H9 (cell line): ENCODE measurements around the gene MYO18B. TPM values are rescaled to one million over a fixed set of nuclear protein-coding genes. Genes with fewer than 3 reads are reported as not detected.

Source experiments
- DNase-seq: peaks from one replicate; pipeline ENCODE4 v3.0.0-alpha.2; 2017
- H2AFZ ChIP-seq: one replicate; pipeline ENCODE4 v1.6.1; 2013; ENCODE audit warnings: mild to moderate bottlenecking, low read length, control low read depth, moderate library complexity
- H2AK5ac ChIP-seq: 2 replicates; pipeline ENCODE4 v1.6.1; 2013; ENCODE audit warnings: low read length, control low read depth, mixed read lengths; ENCODE audit not compliant: insufficient read length
- H2BK120ac ChIP-seq: one replicate; pipeline ENCODE4 v1.6.1; 2013; ENCODE audit warnings: low read depth, mild to moderate bottlenecking, low read length, control low read depth, inconsistent platforms; ENCODE audit not compliant: poor library complexity, severe bottlenecking
- H2BK12ac ChIP-seq: 2 replicates; pipeline ENCODE4 v1.6.1; 2013; ENCODE audit warnings: low read length, control low read depth, mixed read lengths, low read depth; ENCODE audit not compliant: insufficient read length
- H2BK15ac ChIP-seq: 2 replicates; pipeline ENCODE4 v1.6.1; 2013; ENCODE audit warnings: low read depth, low read length, control low read depth
- H2BK20ac ChIP-seq: one replicate; pipeline ENCODE4 v1.6.1; 2013; ENCODE audit warnings: low read depth, mild to moderate bottlenecking, low read length, control low read depth, inconsistent platforms; ENCODE audit not compliant: poor library complexity, severe bottlenecking
- H2BK5ac ChIP-seq: 2 replicates; pipeline ENCODE4 v1.6.1; 2013; ENCODE audit warnings: low read length, control low read depth, mixed read lengths; ENCODE audit not compliant: insufficient read length
- H3K14ac ChIP-seq: 2 replicates; pipeline ENCODE4 v1.6.1; 2013; ENCODE audit warnings: low read length, control low read depth; ENCODE audit not compliant: insufficient read depth
- H3K18ac ChIP-seq: 2 replicates; pipeline ENCODE4 v1.6.1; 2013; ENCODE audit warnings: low read depth, mild to moderate bottlenecking, mixed read lengths, low read length, control low read depth; ENCODE audit not compliant: insufficient read length
- H3K23ac ChIP-seq: 2 replicates; pipeline ENCODE4 v1.6.1; 2013; ENCODE audit warnings: low read length, control low read depth, mixed read lengths, low read depth; ENCODE audit not compliant: insufficient read length
- H3K23me2 ChIP-seq: 2 replicates; pipeline ENCODE4 v1.6.1; 2013; ENCODE audit warnings: low read depth, mild to moderate bottlenecking, mixed read lengths, low read length, control low read depth; ENCODE audit not compliant: insufficient read length, poor library complexity, severe bottlenecking
- H3K27ac ChIP-seq: 2 replicates; pipeline ENCODE4 v1.5.1; 2013; ENCODE audit warnings: low read length, control low read depth, mixed read lengths, low read depth; ENCODE audit not compliant: insufficient read length
- H3K27me3 ChIP-seq: 2 replicates; pipeline ENCODE4 v1.6.1; 2013; ENCODE audit warnings: low read length, control low read depth, inconsistent platforms; ENCODE audit not compliant: insufficient read depth
- H3K4ac ChIP-seq: 2 replicates; pipeline ENCODE4 v1.6.1; 2013; ENCODE audit warnings: low read depth, mild to moderate bottlenecking, control low read depth, inconsistent platforms, low read length, moderate library complexity
- H3K4me1 ChIP-seq: 2 replicates; pipeline ENCODE4 v1.6.1; 2013; ENCODE audit warnings: low read length, control low read depth, inconsistent platforms; ENCODE audit not compliant: insufficient read depth
- H3K4me2 ChIP-seq: 2 replicates; pipeline ENCODE4 v1.6.1; 2013; ENCODE audit warnings: low read length, control low read depth, mixed read lengths; ENCODE audit not compliant: insufficient read length, insufficient read depth
- H3K56ac ChIP-seq: 2 replicates; pipeline ENCODE4 v1.6.1; 2013; ENCODE audit warnings: low read depth, mild to moderate bottlenecking, mixed read lengths, low read length, control low read depth; ENCODE audit not compliant: insufficient read length
- H3K79me1 ChIP-seq: 2 replicates; pipeline ENCODE4 v1.6.1; 2013; ENCODE audit warnings: low read depth, mild to moderate bottlenecking, moderate library complexity, low read length, control low read depth, inconsistent platforms; ENCODE audit not compliant: insufficient read depth, poor library complexity, severe bottlenecking
- H3K79me2 ChIP-seq: 2 replicates; pipeline ENCODE4 v1.6.1; 2013; ENCODE audit warnings: low read length, control low read depth, inconsistent platforms; ENCODE audit not compliant: insufficient read depth
- H3K9ac ChIP-seq: 2 replicates; pipeline ENCODE4 v1.6.1; 2013; ENCODE audit warnings: low read length, control low read depth, mixed read lengths; ENCODE audit not compliant: insufficient read length; ENCODE audit errors: extremely low read depth
- H3K9me3 ChIP-seq: one replicate; pipeline ENCODE4 v1.6.1; 2013; ENCODE audit warnings: low read depth, low read length, inconsistent platforms; ENCODE audit not compliant: control insufficient read depth
- H3T11ph ChIP-seq: one replicate; pipeline ENCODE4 v1.6.1; 2013; ENCODE audit warnings: mild to moderate bottlenecking, low read length, control low read depth, inconsistent platforms
- H4K20me1 ChIP-seq: one replicate; pipeline ENCODE4 v1.6.1; 2013; ENCODE audit not compliant: control insufficient read depth, insufficient read length, insufficient read depth
- H4K5ac ChIP-seq: 2 replicates; pipeline ENCODE4 v1.6.1; 2013; ENCODE audit warnings: low read depth, mild to moderate bottlenecking, mixed read lengths, low read length, control low read depth; ENCODE audit not compliant: insufficient read length
- H4K8ac ChIP-seq: replicated peaks from 2 replicates; pipeline ENCODE4 v1.6.1; 2013; ENCODE audit warnings: low read length, control low read depth, mixed read lengths, low read depth; ENCODE audit not compliant: insufficient read length
- H4K91ac ChIP-seq: 2 replicates; pipeline ENCODE4 v1.6.1; 2013; ENCODE audit warnings: low read depth, mild to moderate bottlenecking, moderate library complexity, mixed read lengths, low read length, control low read depth; ENCODE audit not compliant: insufficient read length
- H3K27ac Mint-ChIP-seq, 3 experiments: 2 replicates in 2 of 3; 3 replicates in 1 of 3; pipeline ENCODE4 v1.8.0; 2020 to 2021; ENCODE audit warnings: mixed read lengths in 3 of 3, mild to moderate bottlenecking in 1 of 3, moderate library complexity in 1 of 3
- H3K27me3 Mint-ChIP-seq: 2 replicates; pipeline ENCODE4 v1.8.0; 2021; ENCODE audit warnings: low read depth, mild to moderate bottlenecking, moderate library complexity, mixed read lengths
- H3K36me3 Mint-ChIP-seq, 3 experiments: 2 replicates in 2 of 3; 3 replicates in 1 of 3; pipeline ENCODE4 v1.8.0; 2020 to 2021; ENCODE audit warnings: low read depth in 3 of 3, mixed read lengths in 3 of 3; ENCODE audit not compliant: insufficient read depth in 1 of 3
- H3K4me1 Mint-ChIP-seq, 2 experiments: 2 replicates each; pipeline ENCODE4 v1.8.0; 2020; ENCODE audit warnings: mixed read lengths in 2 of 2
- H3K4me3 Mint-ChIP-seq, 2 experiments: 2 replicates in 1 of 2; 3 replicates in 1 of 2; pipeline ENCODE4 v1.8.0; 2020 to 2021; ENCODE audit warnings: mild to moderate bottlenecking in 2 of 2, mixed read lengths in 2 of 2, moderate library complexity in 1 of 2
- H3K9me3 Mint-ChIP-seq, 2 experiments: 2 replicates in 1 of 2; 3 replicates in 1 of 2; pipeline ENCODE4 v1.8.0; 2020; ENCODE audit warnings: mild to moderate bottlenecking in 2 of 2, mixed read lengths in 2 of 2, moderate library complexity in 1 of 2
- CTCF ChIP-seq: fragments of 200-600 bp; sonication (generic); conservative IDR thresholded peaks from 3 replicates; pipeline ENCODE4 v1.8.0; 2021; ENCODE audit warnings: antibody characterized with exemption, mild to moderate bottlenecking
- WGBS: extraction: QIAGEN DNeasy Blood & Tissue Kit; methylation state at CpG from one replicate; pipeline ENCODE4 v1.1.7; 2013; ENCODE audit warnings: missing lambda C conversion rate, low lambda C conversion rate, mixed read lengths; ENCODE audit not compliant: insufficient read length; ENCODE audit errors: extremely low coverage; 5-methylcytosine and 5-hydroxymethylcytosine counted together
- total RNA-seq: library from RNA; stranded (reverse); gene quantifications from 2 replicates; pipeline ENCODE4 v1.2.1, GENCODE V29; 2021

The MYO18B gene
- total RNA-seq, 1 experiment from 2014 or later, result 0.46 TPM

GRCh38 chr22:25840891-25841290, 98.9 kb downstream of the MYO18B start:
- H3K9ac ChIP-seq, result no peak overlapping the region
- H3K27me3 ChIP-seq, result no peaks in the 10 kb centered on the region
- no peak for DNase-seq
- Mint-ChIP-seq H3K27me3 (peaks cover 7% of the 10 kb centered on the region), H3K4me3 (no peak overlapping the region), H3K9me3 (no peaks in the 10 kb centered on the region), H3K4me1 (peaks cover 0 to 3% of the 10 kb centered on the region in 2 experiments; a peak in 2 of 4 replicates), H3K27ac (no peak overlapping the region), H3K36me3 (no peaks in the 10 kb centered on the region)
- H4K5ac ChIP-seq, result no peak overlapping the region
- no peak overlapping the region for H4K91ac ChIP-seq
- no peak for TF ChIP-seq CTCF
- no peak overlapping the region for H3T11ph ChIP-seq
- H3K56ac ChIP-seq, result no peak overlapping the region
- WGBS, result no CpG with 5 or more reads among the region's 3 CpGs
- no peak overlapping the region for H2BK12ac ChIP-seq
- no peaks in the 10 kb centered on the region for H3K79me1 ChIP-seq
- H3K79me2 ChIP-seq, result no peaks in the 10 kb centered on the region
- H2BK15ac ChIP-seq, result no peak overlapping the region
- no peak overlapping the region for H2AFZ ChIP-seq
- H4K20me1 ChIP-seq, result no peaks in the 10 kb centered on the region
- H3K23ac ChIP-seq, result no peak overlapping the region
- no peak overlapping the region for H3K14ac ChIP-seq
- H2BK5ac ChIP-seq, result no peak overlapping the region
- H3K4me2 ChIP-seq, result no peak overlapping the region
- no peak overlapping the region for H2AK5ac ChIP-seq
- no peak overlapping the region for H2BK120ac ChIP-seq
- H2BK20ac ChIP-seq, result no peak overlapping the region
- no peak overlapping the region for H3K27ac ChIP-seq
- H3K9me3 ChIP-seq, result no peaks in the 10 kb centered on the region
- no peaks in the 10 kb centered on the region for H3K23me2 ChIP-seq
- no peak overlapping the region for H3K18ac ChIP-seq
- H4K8ac ChIP-seq, result no peak overlapping the region
- no peak overlapping the region for H3K4ac ChIP-seq
- H3K4me1 ChIP-seq, result no peaks in the 10 kb centered on the region
